COLO668 (cell line): Measurements from ENCODE around the gene S100A13.
A peak's percentile ranks its signal among the peaks of the same experiment; 100 is the strongest.

Experiments used
- DNase-seq: peaks from one replicate; lab custom pipeline; 2025; ENCODE audit not compliant: unreplicated experiment; lab: John Stamatoyannopoulos, UW

The S100A13 gene

DNA sequence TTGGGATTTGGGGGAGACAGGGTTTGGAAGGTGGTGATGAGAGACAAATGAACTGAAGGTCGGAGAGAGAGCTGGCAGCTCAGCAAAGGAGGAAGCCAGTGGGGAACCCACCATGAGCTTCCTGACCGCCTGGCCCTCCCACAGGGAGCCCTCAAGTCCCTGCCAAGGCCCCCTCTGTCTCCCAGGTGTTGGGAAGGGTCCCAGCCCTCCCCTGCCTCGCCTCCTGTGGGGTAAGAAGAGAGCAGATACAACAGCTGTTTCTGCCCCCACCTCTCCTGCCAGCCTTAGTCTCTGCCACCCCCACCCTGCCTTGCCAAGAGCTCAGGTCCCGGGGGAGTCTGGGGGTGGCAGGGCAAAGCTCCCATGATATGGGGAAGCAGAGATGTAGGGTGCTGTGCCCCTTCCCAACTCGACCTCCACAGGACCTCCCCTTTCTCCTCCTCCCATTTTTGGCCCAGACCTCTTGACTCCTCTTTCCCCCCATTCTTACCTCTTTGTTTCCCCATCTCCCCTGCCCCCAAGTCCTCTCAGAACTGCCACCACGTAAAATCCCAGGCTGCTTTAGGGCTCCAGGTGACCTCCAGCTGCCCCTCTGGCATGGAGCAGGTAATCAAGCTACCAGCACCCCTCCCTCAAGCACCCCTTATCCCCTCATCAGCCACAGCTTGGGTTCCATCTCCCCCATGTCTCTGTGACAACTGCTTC, 1.5 kb upstream of the S100A13 start:
- no peak for DNase-seq

DNA sequence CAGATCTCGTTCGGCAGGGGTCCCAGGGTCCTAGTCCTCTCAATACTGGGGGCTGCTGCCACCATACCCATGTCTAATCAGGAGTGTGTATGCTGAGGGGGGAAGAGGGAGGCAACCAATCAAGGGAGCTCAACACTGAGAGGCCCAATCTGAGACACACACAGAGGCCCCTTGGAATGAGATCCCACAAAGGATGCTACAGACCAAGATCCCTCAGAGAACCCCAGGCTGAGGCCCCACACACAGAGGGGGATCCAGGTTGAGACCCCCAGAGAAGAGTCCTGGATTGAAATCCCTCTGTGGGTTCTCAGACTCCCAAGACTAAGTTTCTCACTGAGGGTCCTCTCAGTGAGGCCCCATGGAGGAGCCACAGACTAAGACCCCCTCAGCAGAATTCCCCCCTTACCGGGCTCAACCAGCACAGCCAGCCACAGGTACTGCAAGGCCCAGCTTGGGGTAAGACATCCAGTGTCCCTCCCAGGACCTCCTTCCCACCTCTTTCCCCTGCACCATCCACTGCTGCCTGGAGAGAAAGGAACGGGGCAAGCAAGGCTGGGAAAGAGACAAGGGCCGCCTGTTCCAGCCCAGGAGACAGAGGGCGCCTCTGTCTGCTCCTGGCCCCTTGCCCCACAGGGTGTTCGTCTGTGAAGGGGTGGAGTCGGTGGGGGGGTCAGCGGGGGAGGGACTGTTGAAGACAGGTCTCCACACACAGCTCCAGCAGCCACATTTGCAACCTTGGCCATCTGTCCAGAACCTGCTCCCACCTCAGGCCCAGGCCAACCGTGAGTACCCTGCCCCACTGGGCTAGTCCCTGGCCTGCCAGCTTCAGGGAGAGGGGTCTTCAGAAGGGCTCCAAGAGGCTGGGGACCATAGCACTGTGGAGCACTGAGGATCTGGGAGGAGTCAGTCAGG, 666 bp upstream of the S100A13 start, which contains the start of gene S100A1:
S100A1 (plus strand) TSS at position 720 of the 912 bp plus-strand sequence. CDS start 2,088 bp downstream, outside the sequence.
- no peak for DNase-seq

DNA sequence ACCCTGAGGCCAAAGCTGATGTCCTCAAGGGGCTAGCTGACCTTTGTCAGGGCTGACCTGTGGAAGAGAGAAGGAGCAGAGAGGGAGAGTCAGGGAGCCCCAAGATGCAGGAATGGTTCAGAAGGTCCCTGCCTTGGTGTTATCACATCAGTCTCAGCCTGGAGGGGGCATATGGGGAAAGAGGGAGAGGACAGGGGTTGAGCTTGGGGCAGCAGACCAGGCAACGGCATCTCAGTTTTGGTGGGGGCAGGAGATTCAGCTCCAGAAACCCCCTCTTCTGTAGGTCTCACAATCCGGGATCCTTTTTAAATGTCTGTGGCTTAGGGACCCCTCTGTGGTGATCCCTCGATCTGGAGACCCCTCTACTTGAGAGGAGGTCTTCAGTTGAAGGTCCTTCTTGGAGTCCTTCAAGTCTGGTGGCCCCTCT, 815 bp downstream of the S100A13 start:
- no peak for DNase-seq

DNA sequence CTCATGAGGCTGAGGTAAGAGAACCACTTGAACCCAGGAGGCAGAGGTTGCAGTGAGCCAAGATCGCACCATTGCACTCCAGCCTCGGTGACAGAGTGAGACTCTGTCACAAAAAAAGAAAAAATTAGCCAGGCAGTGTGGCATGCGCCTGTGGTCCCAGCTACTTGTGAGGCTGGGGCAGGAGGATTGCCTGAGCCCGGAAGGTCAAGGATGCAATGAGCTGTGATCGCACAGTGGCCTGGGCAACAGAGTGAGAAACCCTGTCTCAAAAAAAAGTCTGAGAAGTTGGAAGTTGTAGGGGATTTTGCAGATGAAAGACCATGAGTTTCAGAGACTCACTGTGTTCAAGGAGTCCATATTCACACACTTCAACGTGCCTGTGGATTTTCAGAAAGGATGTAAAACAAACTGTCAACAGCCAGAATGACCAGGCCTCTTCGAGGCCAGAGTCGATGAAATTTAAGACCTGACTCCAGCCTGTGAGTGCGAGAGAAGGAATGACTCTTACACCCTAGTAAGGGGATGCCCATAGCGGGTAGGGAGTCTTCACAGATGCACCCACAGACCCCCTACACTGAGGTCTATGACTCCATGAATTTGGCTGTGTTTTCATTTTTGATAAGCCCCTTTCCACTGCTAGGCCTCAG, 2.2 kb downstream of the S100A13 start:
- no peak for DNase-seq

DNA sequence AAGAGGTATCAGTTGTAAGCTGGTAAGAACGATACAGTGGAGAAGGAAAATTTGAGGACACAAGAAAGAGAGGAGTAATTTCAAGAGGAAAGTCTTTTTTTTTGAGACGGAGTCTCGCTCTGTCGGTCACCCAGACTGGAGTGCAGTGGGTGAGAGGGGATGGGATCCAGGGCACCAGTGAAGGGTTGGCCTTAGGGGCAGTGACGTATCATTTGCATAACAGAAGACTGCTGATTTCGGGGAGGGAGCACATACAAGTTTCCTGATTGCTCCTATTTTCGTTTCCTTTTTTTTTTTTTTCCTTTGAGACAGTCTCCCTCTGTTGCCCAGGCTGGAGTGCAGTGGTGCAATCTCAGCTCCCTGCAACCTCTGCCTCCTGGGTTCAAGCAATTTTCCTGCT, 4.2 kb downstream of the S100A13 start:
- DNase-seq, result no peak

DNA sequence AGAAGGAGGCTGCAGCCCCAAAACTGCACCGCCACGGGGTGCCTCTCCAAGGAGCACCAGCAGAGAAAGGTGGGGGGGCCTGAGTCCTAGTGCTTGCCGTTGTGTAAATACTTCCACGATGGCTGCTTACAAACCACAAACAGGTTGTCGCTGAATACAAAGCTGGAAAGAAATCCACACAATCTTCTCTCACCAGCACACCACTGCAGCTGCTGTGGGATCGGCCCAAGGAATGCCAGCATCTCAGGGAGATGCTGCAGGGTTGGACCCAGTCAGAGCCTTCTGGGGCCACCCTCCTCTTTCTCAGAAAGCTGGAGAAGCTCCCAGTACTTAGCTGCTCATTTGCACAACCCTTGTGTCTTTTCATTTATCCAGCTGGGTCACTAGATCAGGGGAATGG, 8.1 kb downstream of the S100A13 start:
- no peak for DNase-seq

DNA sequence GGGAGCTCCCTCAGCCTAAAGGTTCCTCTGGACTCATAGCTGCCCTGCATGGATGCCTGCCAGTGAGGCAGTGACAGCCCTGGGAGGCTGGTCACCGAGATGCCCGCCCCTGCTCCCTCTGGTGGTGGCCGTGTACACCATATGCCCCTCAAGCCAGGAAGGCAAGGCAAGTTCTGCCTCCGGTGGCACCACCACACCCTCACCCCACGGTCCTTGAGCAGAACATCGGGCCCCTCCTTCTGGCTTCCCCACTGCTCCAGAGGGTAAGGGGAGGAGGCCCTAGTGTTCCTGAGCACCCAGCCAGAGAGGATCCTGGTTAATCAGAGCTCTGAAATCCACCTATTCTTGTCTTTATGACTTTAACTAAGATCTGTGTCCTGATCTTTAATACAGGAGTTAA, 9.6 kb downstream of the S100A13 start:
- peak; percentile 87 for DNase-seq

DNA sequence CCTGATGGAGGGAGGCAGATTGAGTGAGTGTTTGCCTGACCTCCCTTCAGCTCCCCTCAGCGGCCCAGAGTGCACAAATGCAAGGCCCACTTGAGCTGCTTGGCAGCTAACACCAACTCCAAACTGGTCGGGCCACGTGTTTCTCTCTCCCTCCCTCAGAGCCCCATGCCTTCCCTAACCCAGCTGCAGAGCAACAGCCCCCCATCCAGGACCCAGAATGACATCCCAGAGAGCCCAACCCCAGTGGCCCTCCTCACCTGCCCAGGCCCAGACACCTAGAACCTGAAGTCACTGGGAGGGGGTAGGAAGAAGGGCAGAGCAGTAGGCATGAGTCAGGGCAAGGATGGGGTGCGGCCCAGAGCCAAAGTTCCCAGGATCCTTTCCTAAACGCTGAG, 10.4 kb downstream of the S100A13 start:
- no peak for DNase-seq

DNA sequence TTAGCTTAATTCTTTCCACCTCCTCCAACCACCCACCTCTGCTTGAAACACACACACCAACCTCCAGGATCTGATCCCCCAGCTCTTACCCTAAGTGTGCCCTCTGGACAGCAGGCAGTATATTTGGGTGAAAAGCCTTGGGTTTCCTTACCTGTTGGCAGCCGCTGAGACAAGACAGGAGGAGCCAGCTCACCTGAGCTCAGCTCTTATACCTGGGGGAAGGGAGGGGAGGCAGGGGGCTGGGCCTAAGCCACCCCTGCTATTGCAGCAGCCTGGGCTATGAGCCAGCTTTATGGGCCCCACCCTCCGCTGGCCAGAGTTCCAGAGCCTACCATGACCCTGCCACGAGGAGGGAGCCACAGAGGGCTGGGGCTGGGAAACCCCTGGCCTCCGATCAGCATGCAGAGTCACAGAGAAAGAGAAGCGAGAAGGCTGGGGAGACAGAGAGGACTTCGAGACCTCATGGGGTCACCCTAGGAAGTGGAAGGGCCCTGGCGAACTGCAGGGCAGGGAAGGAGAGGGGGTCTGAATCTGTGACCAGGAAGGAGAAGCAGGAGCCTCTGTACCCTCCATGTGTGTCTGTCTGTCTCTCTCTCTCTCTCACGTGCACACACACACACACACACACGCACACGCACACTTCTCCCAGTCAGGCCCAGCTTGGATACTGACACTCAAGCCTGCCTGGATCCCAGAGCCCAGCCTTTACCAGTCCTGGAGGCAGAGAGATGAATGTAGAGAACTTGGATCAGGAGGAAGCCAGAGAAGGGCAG, 11.0 kb downstream of the S100A13 start, which contains the start of gene S100A14:
S100A14 (minus strand) TSS at position 182 of the 773 bp plus-strand sequence. CDS start 467 bp downstream, outside the sequence.
- DNase-seq, result peak; percentile 10

DNA sequence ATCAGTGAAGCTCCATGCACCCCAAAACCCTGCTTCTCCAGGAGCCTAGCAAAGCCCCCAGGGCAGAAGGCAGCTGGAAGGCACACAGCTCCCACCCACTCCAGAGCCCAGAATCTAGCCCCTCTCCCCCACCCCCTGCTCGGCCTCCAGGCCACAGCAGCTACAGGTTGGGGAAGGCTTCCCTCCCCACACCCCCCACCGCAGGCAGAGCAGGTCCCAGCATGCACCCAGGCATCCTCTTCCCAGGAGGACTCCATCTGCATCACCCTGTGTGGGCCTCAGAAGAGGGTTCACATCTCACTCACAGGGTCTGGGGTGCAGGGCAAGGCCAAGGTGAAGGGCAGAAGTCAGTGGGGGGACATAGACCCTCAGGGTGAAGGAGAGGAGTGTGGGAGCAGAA, 11.9 kb downstream of the S100A13 start:
- no peak for DNase-seq

DNA sequence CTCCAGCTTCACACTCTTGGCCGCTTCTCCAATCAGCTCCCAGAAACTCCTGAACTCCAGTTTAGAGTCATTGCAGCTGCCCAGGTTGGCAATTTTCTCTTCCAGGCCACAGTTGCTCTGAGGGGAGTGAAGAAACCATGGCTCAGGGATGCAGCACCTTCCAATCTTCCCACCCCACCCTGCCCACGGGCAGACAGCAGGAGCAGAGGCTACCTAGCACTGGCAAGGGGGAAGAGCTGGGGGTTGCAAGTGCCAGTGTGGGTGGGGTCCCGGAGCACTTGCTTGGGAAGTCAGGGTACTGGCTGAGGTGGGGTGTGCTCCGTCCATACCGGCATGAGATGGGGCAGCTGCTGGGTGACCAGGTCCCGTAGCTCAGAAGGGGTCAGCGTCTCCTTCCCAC, 12.4 kb downstream of the S100A13 start:
- no peak for DNase-seq

DNA sequence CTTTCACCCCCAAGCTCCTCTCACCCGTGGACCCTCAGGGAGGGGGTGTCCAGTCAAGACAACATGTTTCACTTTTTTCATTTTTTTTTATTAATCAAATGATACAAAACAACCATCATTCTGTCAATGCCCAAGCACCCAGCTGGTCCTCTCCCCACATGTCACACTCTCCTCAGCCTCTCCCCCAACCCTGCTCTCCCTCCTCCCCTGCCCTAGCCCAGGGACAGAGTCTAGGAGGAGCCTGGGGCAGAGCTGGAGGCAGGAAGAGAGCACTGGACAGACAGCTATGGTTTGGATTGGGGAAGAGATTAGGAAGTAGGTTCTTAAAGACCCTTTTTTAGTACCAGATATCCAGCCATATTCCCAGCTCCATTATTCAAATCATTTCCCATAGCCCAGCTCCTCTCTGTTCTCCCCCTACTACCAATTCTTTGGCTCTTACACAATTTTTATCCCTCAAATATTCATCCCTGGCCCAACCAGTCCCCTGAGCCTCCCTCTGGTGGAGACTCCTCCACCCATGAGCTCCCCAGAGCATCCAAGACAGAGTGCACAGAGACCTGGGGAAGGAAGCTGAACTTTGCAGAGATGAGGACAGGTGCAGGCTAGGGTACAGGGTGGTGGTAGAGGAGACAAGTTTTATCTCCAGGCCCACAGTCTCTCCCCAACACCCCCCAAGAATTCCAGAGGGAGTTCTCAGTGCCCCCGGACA, 13.0 kb downstream of the S100A13 start:
- no peak for DNase-seq

DNA sequence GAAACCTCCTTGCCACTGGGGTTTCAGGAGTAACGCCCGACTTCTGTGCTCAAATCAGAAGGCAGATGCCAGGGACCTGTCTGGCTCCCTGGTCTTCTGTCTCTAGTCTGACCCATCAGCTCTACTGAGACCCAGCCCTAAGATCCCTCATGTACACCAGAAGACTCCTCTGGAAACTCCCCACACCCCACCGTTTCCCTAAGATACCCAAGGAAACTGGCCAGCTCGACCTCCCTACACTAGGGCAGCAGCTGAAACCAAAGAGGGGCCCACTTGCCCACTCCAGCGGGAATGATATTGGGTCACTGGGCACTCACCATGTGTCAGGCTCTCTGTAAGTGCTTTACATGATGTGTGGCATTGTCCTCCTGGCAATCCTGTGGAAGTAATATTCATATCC, 13.9 kb downstream of the S100A13 start:
- no peak for DNase-seq

DNA sequence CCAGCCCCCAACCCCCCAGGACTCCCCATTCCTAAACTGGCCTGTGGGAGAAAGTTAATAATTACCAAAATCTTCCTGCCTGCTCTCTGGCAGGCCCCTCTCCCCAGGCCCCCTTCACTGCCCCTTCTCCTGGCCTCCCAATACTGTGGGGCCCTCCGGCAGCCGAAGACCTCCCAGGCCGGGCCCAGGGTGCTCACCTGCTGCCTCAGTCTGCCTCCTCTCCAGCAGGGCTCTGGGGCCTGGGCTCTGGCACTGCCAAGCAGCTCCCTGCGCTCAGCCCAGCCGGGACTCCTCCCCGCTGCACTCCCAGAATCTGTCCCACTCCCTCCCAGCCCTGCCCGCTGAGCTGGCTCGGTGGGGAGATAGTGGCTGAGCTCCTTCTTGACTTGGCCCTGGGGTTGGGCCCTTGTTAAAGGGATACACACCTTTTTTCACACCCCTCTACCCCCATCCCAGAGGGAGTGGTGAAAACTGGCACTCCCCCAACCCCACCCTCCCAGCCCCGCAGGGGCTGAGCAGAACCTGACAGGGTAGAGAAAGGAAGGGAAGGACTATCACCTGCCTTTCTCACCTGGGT, 14.5 kb downstream of the S100A13 start, which contains the start of gene S100A16:
S100A16 (minus strand) TSS at position 383 of the 577 bp plus-strand sequence. CDS start 4,986 bp downstream, outside the sequence.
- no peak for DNase-seq

DNA sequence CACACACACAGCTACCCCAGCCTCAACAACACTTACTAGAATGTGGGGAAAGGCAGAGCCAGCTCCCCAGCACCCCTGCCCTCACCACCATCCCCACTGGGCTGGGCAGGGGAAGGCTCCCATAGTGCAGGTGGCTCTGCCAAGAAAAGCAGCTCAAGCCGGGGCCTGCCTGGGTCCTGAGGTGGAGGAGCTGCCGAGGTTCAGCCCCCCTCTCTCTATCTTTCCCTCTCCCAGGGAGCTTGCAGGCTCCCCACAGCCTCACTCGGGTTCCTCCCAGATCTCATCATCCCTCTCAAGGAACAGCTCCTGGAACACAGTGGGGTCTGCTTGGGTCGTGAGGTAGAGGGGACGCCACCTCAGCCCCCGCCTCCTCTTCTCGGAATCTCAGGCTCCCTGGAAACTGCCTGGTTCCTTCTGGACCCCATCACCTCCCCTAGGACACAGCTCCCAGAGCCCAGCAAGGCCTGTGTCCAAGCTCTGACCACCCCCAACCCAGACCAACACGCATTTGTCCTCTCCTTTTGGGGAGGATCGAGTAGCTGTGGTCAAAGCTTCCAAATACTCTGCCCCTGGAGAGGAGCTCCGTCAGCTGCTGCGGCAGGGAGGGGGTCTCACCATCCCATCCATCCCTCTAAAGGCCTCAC, 15.1 kb downstream of the S100A13 start:
- no peak for DNase-seq

DNA sequence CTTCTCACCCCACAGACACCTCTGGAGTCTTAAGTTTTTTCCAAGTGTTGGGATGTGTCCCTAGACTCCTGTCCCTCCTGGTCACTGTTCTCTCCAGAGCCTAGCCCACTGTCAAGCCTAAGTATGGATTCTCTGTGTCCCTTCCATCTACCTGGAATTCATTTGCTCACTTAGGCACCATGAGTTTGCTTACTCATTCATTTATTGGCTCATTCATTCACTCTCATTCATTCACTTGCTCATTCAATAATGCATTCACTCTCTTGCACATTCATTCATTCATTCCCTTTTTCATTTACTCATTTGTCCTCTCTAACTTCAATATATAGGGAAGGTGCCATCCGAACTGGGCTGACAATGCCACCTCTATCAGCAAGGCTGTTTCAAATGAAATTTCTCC, 15.9 kb downstream of the S100A13 start:
- DNase-seq, result no peak

DNA sequence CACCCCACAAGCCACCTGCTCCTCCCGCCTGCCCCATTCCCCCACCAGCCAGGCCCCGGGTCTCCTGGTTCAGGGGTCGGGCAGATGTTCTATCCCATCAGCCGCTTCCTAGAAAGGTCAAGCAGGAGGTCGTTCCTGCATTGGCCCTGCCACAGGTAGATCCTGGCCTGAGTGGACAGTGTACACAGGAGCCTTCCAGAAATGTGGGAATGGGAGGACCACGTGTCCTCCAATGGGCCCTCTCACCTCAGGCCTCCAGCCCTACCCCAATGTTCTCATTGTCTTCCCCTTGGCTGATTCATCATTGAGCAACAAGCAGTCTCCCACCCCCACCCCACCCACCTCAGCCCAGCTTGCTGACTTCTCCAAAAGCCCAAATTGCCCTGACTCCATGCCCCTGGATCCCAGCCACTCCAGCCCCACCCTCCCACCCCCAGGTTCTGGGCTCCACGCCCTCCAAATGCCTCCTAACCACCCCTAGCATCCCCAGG, 16.4 kb downstream of the S100A13 start:
- DNase-seq, result no peak

DNA sequence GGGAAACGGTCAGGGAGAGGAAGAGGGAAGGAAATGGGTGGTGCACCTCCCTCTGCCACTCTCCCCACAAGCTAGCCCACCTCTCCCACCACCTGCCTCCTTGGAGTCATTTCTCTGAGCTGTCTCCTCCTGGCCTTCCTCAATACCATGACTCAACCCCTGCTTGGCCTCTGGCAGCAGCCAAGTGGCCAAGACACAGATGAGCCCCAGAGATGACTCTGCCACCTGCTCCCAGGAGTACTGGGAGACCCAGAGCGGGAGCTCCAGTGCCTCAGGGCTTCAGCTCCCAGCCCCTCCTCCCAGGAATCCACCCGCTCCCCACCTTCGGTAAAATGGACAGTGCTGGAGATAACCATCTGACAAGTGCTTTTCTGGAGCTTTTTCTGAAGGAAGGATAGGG, 17.0 kb downstream of the S100A13 start:
- no peak for DNase-seq

DNA sequence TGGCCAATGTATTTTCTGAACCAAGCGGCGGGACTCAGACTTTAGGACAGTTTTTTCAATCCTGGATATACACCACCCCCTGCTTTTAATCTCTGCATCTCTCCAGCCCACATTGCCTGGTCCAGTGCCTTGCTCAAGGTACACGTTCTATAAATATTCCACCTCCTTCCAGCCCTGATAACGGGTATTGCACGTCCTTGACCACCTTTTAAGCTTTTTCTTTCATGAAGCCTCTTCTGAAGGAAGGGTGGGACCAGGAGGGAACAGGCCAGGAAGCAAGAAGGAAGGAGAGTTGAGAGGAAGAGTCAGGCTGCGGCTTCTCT, 17.8 kb downstream of the S100A13 start:
- no peak for DNase-seq
